Neural crest cell (in vitro differentiated cells): ENCODE data around the gene HERC6. TPM values are rescaled to one million over a fixed set of nuclear protein-coding genes. Genes with fewer than 3 reads are reported as not detected.
"Not testable (repeated sequence)": the region's sequence is repeated elsewhere in the genome, so short reads cannot be mapped to it uniquely, and the experiment has no call there.

Experiments
- DNase-seq: peaks from one replicate; pipeline ENCODE4 v3.0.0; 2021; ENCODE audit warnings: low read depth, mixed read lengths, low spot score
- H3K27ac Mint-ChIP-seq: one replicate; pipeline ENCODE4 v1.8.0; 2021; ENCODE audit warnings: mild to moderate bottlenecking, mixed read lengths; ENCODE audit not compliant: unreplicated experiment
- H3K27me3 Mint-ChIP-seq: 2 replicates; pipeline ENCODE4 v1.8.0; 2021; ENCODE audit warnings: low read depth, mild to moderate bottlenecking, mixed read lengths
- H3K36me3 Mint-ChIP-seq: 2 replicates; pipeline ENCODE4 v1.8.0; 2021; ENCODE audit warnings: low read depth, mild to moderate bottlenecking, mixed read lengths
- H3K4me1 Mint-ChIP-seq: 2 replicates; pipeline ENCODE4 v1.8.0; 2021; ENCODE audit warnings: mixed read lengths
- H3K4me3 Mint-ChIP-seq: one replicate; pipeline ENCODE4 v1.8.0; 2021; ENCODE audit warnings: mild to moderate bottlenecking, mixed read lengths
- H3K9me3 Mint-ChIP-seq: 2 replicates; pipeline ENCODE4 v1.8.0; 2021; ENCODE audit warnings: mixed read lengths
- CTCF ChIP-seq: fragments of 200-600 bp; sonication (generic); conservative IDR thresholded peaks from 2 replicates; pipeline ENCODE4 v1.5.0; 2021; ENCODE audit warnings: antibody characterized with exemption, mild to moderate bottlenecking
- total RNA-seq: library from RNA; stranded (reverse); gene quantifications from 2 replicates; pipeline ENCODE4 v1.2.1, GENCODE V29; 2021

HERC6 gene
- total RNA-seq, 1 donor from 2014 or later = 0.93 TPM

GRCh38 chr4:88369180-88369812 lies 9.4 kb upstream of the HERC6 start:
- DNase-seq = peak; percentile 2
- H3K27me3 Mint-ChIP-seq, H3K27ac Mint-ChIP-seq, H3K36me3 Mint-ChIP-seq, H3K4me3 Mint-ChIP-seq, H3K9me3 Mint-ChIP-seq, H3K4me1 Mint-ChIP-seq: not testable (repeated sequence)
- TF ChIP-seq CTCF = peak; percentile 69

- no peak overlapping the region for H3K4me3 Mint-ChIP-seq
- no peaks in the 10 kb centered on the region for H3K36me3 Mint-ChIP-seq
- H3K4me1 Mint-ChIP-seq = peaks cover 3% of the 10 kb centered on the region
- peaks cover 37% of the 10 kb centered on the region for H3K27me3 Mint-ChIP-seq
- no peak for DNase-seq
- no peak for TF ChIP-seq CTCF
- no peak overlapping the region for H3K27ac Mint-ChIP-seq
- no peaks in the 10 kb centered on the region for H3K9me3 Mint-ChIP-seq
Measured at GRCh38 chr4:88381123-88381522, 2.5 kb downstream of the HERC6 start.

GRCh38 chr4:88382621-88383020 lies 4.0 kb downstream of the HERC6 start:
- Mint-ChIP-seq H3K27ac (no peak overlapping the region), H3K4me3 (no peak overlapping the region), H3K4me1 (peaks cover 3% of the 10 kb centered on the region), H3K9me3 (no peaks in the 10 kb centered on the region), H3K36me3 (no peaks in the 10 kb centered on the region), H3K27me3 (peaks cover 28% of the 10 kb centered on the region)
- DNase-seq = no peak
- no peak for TF ChIP-seq CTCF

GRCh38 chr4:88390128-88390527 lies 11.5 kb downstream of the HERC6 start:
- Mint-ChIP-seq H3K4me1 (peaks cover 3% of the 10 kb centered on the region), H3K4me3 (no peak overlapping the region), H3K36me3 (no peaks in the 10 kb centered on the region), H3K9me3 (no peaks in the 10 kb centered on the region), H3K27ac (no peak overlapping the region), H3K27me3 (peaks cover 6% of the 10 kb centered on the region)
- TF ChIP-seq CTCF = no peak
- DNase-seq = no peak

GRCh38 chr4:88391703-88392102 lies 13.1 kb downstream of the HERC6 start:
- TF ChIP-seq CTCF = no peak
- H3K36me3 Mint-ChIP-seq = no peaks in the 10 kb centered on the region
- H3K9me3 Mint-ChIP-seq = no peaks in the 10 kb centered on the region
- no peak overlapping the region for H3K4me3 Mint-ChIP-seq
- H3K27me3 Mint-ChIP-seq = peaks cover 6% of the 10 kb centered on the region
- H3K4me1 Mint-ChIP-seq = peaks cover 3% of the 10 kb centered on the region
- no peak overlapping the region for H3K27ac Mint-ChIP-seq
- no peak for DNase-seq

GRCh38 chr4:88396681-88397080 lies 18.0 kb downstream of the HERC6 start:
- peaks cover 3% of the 10 kb centered on the region for H3K4me1 Mint-ChIP-seq

More at GRCh38 chr4:88396681-88397080, 18.0 kb downstream of the HERC6 start:
- Mint-ChIP-seq H3K27ac (no peak overlapping the region), H3K27me3 (no peaks in the 10 kb centered on the region), H3K4me3 (no peak overlapping the region), H3K36me3 (no peaks in the 10 kb centered on the region), H3K9me3 (no peaks in the 10 kb centered on the region)
- no peak for DNase-seq
- TF ChIP-seq CTCF = no peak
